ENCODE results near the gene LRRC74B. TPM values are rescaled to one million over a fixed set of nuclear protein-coding genes. Genes with fewer than 3 reads are reported as not detected.
"Not testable (repeated sequence)": the region's sequence is repeated elsewhere in the genome, so short reads cannot be mapped to it uniquely, and the experiment has no call there.

Gene LRRC74B
- total RNA-seq, 2 donors from 2014 or later, result not detected

DNA sequence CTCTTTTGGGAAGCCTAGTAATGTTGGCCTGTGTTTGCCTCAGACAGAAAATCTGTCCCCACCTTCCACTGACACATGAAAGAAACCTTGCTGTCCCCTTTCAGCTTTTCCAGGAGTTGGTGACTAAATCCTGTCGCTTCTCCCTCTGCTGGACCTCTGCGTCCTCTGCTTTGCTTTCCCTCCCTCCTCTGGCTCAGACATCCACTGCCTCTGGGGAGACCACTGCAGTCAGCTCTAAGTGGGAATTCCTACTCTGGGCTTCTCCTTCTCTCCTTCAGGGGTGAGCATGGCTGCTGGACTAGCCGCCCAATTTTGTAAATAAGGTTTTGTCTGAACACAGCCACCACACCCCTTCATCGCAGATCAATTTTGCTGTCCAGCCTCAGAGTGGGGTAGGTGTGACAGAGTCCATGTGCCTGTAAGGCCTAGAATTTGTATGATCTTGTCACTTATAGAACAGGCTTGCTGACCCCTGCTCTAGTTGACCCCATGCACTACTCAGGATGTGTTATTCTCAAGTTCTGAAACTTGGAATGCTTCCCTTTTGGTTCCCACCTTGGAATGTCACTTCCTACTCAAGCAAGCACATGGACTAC lies 23.0 kb downstream of the LRRC74B start:
- DNase-seq (no peak), ATAC-seq (no peak)
- intact Hi-C loops (cut with DNase I), result no loop called here

DNA sequence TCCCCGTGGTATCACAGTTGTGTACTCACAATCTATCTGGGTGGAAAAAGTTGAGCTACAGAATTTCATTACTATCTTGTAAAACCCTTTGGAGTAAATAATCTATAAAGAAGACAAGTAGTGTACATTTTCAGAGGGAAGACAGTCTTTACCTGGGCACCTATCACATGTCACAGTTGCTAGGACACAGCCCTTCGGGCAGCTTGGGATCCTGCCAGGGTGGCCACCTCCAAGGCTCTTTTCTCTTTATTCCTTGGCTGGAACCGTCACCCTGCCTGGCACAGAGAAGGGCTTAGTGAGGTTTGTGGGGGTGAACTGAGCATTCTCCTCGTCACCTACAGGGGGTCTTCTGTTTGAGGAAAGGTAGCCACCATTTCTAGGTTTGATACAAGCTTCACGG lies 23.6 kb downstream of the LRRC74B start:
- DNase-seq (no peak), ATAC-seq (no peak)
- intact Hi-C loops (cut with DNase I), result no loop called here

DNA sequence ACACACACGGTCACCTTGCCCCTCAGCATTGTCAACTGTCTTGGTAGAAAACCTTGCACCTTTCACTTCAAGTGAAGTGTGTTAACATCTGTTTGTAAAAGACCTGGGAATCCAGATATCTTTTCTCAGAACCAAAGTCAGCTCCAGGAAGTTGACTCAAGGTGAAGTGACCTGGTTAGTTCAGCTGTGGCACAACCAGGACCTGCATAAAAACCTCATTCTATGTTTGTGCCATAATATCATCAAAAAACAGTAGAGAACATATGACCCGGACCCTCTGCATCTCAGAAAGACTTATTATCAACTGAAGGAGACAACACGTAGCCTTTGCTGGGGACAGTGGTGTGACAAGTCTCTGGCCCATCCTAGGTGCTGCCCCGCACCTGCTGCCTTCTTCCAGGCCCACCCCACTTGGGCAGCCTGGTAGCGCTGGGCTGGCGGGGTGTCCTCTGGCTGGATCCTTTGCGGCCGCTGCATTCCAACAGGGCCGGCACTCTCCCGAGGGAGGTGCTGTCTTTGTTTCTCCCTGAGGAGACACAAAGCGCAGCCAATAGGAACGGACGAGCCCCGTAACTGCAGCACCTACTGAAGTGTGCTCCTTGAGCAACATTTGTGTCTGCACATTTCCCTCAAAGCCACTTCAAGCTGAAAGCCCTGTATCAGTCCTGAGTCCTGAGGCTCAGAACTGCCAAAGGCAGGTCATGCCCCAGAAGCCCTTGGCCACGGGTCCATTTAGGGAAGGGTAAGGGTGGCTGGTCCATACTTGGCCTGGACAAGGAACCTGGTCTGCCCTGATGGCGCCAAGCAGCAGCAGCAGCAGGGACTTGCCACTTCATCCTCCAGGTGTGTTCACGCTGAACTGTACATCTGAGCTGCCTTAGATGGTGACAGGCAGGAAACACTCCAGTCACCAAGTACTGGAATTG lies 25.2 kb downstream of the LRRC74B start:
- ATAC-seq, result no peak
- no peak for DNase-seq
- intact Hi-C loops (cut with DNase I), result no loop called here

DNA sequence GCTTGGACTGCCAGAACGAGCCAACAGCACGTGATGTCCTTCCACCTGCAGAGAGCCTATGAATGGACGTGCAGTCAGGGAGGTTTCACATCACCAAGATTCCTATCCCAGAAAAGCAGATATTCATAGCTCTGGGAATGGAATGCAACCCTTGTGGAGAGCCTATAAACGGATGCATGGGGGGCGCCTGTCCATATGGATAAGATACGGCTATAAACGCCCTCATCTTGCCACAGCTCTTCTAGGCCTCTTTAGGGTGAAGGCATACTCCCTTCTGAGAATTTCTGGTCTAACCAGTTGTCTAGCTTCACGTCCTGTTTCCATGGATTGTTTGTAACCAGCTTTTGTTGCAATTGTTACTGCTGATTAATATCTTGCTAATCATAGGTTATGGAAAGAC lies 26.1 kb downstream of the LRRC74B start:
- intact Hi-C loops (cut with DNase I); ATAC-seq; DNase-seq: not testable (repeated sequence)

DNA sequence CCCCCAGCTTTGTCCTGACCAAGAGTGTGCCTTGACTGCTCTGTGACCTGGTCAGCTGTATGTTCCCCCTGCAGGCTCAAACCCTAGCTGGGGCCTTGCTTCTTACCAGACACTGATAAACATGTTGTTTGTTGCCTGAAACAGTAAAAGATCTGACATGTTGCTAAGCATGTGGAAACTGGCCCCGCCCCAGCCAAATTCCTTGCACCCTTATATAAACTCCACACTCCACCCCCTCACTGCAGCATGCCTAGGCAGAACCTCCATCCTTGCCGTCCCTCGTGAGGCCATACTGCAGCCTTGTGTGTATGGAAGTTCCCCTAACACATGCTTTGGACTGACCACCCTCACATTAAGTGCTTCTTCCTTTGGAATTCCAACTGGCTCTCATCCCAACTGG lies 27.3 kb downstream of the LRRC74B start:
- no peak for DNase-seq
- no peak for ATAC-seq
- intact Hi-C loops (cut with DNase I), result no loop called here

DNA sequence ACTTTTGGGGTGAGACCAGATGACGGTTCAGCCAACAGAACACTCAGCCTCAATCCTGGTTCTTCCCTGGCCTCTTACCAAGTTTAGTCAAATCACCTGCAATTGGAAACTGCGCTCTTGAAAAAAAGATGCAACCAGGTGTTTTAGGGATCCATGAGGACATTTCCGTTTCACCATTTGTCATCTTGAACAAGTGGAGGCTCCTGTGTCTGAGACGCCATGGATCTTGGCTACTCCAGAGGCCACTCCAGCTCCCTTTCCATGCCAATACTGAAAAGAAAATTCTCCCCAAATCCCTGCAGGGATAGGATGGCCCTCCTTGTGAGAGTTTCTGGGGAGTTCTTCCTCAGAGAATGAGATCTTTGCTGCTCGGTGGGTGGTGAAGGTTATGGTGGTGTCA lies 27.7 kb downstream of the LRRC74B start:
- intact Hi-C loops (cut with DNase I), result no loop called here
- DNase-seq (no peak), ATAC-seq (no peak)

DNA sequence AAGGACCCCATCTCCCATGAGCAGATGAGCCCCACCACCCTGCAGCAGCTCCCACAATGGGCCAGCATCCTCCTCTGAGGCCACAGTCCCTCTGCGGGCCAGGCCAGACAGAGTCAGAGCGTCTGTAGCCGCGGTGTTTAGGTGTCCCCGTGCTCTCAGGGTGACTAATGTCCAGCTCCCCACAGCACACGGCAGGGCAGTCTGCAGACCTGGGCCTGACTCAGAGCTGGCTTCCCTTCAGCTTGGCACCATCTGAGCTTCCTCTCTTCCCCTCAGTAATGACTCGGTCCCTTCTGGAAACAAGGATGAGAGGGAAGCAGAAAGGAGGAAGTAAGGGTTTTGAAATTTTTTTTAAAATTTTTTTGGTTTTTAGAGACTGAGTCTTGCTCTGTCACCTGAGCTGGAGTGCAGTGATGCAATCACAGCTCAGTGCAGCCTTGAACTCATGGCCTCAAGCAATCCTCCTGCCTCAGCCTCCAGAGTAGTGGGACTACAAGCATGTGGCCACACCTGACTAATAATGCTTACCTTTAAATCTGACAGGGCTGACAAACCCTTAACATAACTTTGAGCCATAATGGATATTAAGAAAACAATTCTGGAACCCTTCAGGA lies 28.5 kb downstream of the LRRC74B start:
- no peak for DNase-seq
- intact Hi-C loops (cut with DNase I), result no loop called here
- ATAC-seq, result peak in 1 of 2 donors; percentile 77

DNA sequence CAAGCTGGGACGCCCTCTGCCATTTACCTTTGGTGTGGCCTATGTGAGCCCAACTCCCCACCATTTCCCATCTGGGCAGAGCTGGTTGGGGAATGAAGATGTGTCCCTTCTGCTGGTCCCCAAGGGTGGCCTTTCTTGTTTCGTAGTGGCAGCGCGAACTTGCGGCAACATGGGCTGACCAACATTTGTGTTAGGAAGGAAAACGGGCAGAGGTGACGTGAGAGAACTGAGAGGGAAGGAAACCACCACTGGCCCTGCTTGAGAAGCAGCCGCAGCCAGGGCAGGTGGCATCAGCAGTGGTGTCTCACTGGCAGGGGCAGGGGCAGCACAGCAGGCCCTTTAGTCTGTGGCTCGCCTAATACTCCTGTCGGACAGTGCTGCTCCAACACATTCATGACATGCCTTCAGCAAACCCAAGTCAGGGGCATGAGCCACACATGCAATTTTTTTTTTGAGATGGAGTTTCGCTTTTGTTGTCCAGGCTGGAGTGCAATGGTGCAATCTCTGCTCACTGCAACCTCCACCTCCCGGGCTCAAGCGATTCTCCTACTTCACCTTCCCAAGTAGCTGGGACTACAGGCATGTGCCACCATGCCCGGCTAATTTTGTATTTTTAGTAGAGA lies 29.9 kb downstream of the LRRC74B start:
- ATAC-seq (no peak), DNase-seq (no peak)
- intact Hi-C loops (cut with DNase I), result no loop called here

DNA sequence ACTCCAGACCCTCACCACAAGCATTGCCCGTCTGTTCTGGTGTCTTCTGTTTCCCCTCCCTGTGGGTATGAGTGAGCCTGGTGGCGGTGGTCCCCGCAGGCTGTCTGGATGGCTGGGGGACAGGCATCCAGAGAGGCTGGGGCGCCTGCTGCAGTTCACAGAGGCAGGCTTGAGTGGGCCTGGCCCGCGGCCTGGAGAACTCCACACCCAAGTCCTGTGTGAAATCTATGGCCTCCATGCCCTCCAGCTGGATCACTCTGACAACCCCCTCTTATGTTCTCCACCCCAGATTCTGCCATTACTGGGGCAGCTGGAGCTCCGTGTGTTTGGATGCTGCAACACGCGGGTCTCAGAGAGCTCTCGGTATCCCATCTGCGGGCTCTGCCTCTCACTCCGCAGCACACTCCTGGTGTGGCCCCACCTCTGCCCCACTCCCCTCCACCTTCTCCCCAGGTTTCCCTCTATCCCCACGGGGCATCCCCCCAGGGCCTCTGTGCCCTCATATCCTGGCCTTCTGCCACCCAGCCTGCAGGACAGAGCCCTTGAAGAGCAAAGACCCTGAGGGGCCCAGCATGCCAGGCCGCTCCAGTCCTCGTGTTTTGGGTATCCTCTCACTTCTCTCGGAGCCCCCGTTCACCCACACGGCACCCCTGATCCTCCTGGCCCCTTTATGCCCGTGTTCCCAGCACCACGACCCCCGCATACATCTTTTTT lies 31.3 kb downstream of the LRRC74B start:
- no peak for ATAC-seq

DNA sequence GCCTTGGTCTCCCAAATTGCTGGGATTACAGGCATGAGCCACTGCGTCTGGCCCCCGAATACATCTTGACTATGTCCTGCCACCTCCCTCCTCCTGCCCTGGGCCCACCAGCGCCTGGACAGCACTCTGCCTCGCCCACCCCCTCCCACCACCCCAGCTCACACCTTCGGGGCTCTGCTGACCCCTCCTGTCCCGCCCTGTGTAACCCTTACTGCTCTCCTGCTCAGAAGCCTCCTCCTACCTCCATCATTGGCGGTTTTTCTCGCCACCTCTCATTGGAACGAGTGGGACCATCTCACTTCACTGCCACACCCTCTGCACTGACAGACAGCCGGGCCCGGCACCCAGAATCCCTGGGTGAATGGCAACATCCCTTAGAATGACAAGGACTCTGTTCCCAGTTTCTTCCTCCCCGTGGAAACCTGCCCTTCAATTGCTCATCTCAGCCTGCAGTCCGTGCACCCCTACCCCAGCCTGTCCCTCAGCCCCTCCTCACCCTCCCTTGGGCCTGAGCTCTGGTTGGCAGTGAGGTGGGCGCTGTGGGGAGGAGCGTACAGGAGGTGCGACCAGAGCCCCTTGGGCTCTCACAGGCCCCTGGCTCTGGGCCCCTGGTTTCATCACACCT lies 32.2 kb downstream of the LRRC74B start:
- intact Hi-C loops (cut with DNase I), result no loop called here
- ATAC-seq, result no peak
- no peak for DNase-seq

More for the DNA sequence above, 31.3 kb downstream of the LRRC74B start:
- intact Hi-C loops (cut with DNase I), result no loop called here
- no peak for DNase-seq

DNA sequence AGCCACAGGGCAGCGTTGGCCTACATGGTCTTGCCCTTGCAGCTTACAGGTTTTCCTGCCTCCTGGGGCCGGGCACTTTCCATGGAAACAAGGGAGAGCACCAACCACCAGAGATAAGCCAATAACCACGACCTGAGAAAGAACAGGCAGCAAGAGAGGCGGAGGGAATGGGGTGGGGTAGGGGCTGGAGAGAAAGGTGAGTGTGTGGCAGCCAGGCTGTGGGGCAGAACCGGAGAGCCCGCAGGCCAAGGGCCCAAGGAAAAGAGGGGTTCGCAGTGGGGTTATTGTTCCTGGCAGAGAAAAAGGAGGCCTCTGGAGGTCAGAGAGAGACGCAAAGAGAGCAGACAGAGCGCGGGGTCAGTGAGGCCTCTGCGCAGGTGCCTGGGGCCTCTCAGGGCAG lies 33.2 kb downstream of the LRRC74B start:
- DNase-seq (no peak), ATAC-seq (no peak)
- intact Hi-C loops (cut with DNase I), result no loop called here

DNA sequence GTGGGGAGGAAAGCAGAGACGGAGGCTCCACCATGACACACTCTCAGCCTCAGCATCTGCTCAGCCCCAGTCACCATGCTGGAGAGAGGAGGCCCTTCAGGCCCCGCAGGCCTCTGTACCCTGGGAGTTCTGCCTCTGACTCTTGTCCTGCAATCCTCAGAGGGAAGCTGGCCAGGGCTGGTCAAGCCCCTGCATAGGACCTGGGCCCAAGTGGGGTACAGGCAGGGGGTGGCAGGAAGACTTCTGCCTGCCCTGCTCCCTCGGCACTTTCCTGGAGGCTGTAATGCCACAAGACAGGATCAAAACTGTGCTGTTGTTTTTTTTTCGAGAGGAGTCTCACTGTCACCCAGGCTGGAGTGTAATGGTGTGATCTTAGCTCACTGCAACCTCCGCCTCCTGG lies 33.7 kb downstream of the LRRC74B start:
- no peak for DNase-seq
- intact Hi-C loops (cut with DNase I), result no loop called here
- ATAC-seq, result no peak

DNA sequence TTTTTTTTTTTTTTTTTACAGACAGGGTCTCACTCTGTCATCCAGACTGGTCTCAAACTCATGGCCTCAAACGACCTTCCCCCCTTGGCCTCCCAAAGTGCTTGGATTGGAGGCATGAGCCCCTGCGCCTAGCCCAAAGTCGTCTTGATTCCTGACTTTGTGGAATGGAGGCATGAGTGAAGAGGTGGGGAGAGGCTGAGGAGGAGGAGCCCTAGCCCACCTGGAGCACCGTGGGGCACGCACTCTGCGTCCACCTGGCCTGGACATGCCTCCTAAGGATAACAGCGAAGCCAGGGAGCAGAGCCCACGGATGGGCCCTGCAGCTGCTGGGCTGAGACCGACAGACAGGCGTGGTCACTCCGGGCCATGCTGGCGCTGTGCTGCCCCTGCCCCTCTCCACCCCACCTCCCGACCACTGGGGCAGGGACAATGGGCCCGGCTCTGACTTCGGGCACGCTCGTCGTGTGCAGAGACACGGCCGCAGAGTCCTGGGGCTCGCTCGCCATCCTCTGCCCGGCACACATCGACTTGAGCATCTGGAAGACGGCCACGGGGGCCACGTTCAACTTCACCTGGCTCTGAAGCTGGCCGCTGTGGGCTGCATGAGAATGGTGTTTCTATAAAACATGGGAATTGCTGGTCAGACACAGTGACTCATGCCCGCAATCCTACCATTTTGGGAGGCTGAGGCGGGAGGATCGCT lies 34.8 kb downstream of the LRRC74B start:
- intact Hi-C loops (cut with DNase I), result no loop called here
- ATAC-seq (no peak), DNase-seq (no peak)

DNA sequence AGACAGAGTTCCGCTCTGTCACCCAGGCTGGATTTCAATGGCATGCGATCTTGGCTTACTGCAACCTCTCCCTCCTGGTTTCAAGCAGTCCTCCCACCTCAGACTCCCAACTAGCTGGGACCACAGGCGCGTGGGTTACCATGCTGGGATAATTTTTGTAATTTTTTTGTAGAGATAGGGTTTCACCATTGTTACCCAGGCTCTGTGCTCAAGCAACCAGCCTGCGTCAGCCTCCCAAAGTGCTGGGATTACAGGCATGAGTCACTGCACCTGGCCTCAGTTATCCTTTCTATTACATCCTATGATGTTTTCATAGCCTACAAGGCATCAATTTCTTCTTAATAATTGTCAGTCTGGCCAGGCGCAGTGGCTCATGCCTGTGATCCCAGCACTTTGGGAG lies 36.5 kb downstream of the LRRC74B start:
- ATAC-seq (no peak), DNase-seq (no peak)
- intact Hi-C loops (cut with DNase I), result no loop called here

DNA sequence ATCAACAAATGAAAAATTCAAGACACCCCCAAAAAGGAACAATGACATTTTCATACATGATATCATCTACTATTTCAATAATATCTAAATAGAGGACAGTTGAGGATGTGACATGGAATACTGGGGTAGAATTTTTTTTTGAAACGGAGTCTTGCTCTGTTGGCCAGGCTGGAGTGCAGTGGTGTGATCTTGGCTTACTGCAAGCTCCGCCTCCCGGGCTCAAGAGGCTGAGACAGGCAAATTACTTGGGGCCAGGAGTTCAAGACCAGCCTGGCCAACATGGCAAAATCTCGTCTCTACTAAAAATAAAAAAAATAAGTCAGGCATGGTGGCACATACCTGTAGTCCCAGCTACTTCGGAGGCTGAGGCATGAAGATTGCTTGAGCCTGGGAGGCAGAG lies 41.4 kb downstream of the LRRC74B start:
- ATAC-seq, result no peak
- no peak for DNase-seq
- intact Hi-C loops (cut with DNase I), result no loop called here

DNA sequence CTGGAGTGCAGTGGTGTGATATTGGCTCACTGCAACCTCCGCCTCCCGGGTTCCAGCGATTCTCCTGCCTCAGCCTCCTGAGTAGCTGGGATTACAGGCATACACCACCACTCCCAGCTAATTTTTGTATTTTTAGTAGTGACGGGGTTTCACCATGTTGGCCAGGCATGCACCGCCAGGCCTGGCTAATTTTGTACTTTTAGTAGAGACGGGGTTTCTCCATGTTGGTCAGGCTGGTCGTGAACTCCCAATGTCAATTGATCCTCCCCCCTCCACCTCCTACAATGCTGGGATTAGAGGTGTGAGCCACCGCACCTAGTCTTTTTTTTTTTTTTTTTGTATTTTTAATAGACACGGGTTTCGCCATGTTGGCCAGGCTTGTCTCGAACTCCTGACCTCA lies 42.2 kb downstream of the LRRC74B start:
- DNase-seq; intact Hi-C loops (cut with DNase I); ATAC-seq: not testable (repeated sequence)

DNA sequence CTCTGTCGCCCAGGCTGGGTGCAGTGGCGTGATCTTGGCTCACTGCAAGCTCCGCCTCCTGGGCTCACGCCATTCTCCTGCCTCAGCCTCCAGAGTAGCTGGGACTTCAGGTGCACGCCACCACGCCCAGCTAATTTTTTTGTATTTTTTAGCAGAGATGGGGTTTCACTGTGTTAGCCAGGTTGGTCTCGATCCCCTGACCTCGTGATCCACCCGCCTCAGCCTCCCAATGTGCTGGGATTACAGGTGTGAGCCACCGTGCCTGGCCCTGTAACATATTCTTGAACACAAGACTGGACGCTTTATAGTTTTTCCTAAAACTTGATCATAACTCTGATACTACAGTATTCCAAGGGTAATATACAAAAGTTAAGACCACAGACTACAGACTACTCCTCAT lies 45.5 kb downstream of the LRRC74B start:
- ATAC-seq; intact Hi-C loops (cut with DNase I); DNase-seq: not testable (repeated sequence)
